ENCODE data around the gene IGF2BP2. TPM values are rescaled to one million over a fixed set of nuclear protein-coding genes. Genes with fewer than 3 reads are reported as not detected.
A peak's percentile ranks its signal among the peaks of the same experiment; 100 is the strongest.
"Not testable (repeated sequence)": the region's sequence is repeated elsewhere in the genome, so short reads cannot be mapped to it uniquely, and the experiment has no call there.

Gene IGF2BP2
- total and polyA plus RNA-seq, 2 experiments from 2014 or later: 88.9 to 91.8 TPM

DNA sequence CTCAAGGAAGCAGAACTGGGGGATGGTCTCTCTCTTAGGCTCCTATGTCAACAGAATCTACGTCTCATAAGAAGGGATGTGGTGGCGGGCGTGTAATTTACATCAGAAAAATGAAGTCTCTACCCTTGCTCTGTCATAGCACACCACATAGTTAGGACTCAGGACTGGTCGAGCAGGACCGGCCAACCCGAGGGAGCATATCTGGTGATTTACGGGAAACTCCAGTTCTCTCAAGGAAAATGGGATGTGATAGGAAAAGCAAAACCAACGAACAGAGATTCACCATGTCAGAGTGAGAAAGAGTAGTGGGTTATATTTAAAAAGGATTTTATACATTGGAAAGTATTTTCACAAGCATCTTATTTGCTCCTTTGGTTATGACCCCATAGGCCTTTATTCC, 54.7 kb downstream of the IGF2BP2 start:
- Histone ChIP-seq H4K20me1 (ENCODE audit: insufficient read depth, poor library complexity, severe bottlenecking) (peaks cover 100% of the 10 kb centered on the region), H3K27ac (no peak overlapping the region), H3K9me3 (ENCODE audit: low read depth) (no peaks in the 10 kb centered on the region), H3K4me2 (no peak overlapping the region), H3K4me3 (no peak overlapping the region), H3K9me2 (replicated peaks; ENCODE audit: insufficient read depth) (no peaks in the 10 kb centered on the region), H3K27me3 (no peaks in the 10 kb centered on the region), H2AFZ (no peak overlapping the region), H3K4me1 (ENCODE audit: insufficient read depth) (peaks cover 26% of the 10 kb centered on the region), H3K79me2 (peaks cover 100% of the 10 kb centered on the region), H3K36me3 (replicated peaks; ENCODE audit: insufficient read depth, low read depth) (no peaks in the 10 kb centered on the region)
- TF ChIP-seq EZH2phosphoT487 (IDR thresholded peaks at IDR 0.05; ENCODE audit: low read depth, severe bottlenecking, unreplicated experiment): no peak
- TF ChIP-seq EZH2 (IDR thresholded peaks at IDR 0.05; ENCODE audit: borderline replicate concordance): no peak
- TF ChIP-seq, protein P1, sequence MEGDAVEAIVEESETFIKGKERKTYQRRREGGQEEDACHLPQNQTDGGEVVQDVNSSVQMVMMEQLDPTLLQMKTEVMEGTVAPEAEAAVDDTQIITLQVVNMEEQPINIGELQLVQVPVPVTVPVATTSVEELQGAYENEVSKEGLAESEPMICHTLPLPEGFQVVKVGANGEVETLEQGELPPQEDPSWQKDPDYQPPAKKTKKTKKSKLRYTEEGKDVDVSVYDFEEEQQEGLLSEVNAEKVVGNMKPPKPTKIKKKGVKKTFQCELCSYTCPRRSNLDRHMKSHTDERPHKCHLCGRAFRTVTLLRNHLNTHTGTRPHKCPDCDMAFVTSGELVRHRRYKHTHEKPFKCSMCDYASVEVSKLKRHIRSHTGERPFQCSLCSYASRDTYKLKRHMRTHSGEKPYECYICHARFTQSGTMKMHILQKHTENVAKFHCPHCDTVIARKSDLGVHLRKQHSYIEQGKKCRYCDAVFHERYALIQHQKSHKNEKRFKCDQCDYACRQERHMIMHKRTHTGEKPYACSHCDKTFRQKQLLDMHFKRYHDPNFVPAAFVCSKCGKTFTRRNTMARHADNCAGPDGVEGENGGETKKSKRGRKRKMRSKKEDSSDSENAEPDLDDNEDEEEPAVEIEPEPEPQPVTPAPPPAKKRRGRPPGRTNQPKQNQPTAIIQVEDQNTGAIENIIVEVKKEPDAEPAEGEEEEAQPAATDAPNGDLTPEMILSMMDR (IDR thresholded peaks at IDR 0.05; ENCODE audit: poor library complexity): no peak
- WGBS (ENCODE audit: low lambda C conversion rate, missing lambda C conversion rate): 78% methylated on average over 8 of the region's 8 CpGs
- DNase-seq (ENCODE audit: low spot score): no peak

DNA sequence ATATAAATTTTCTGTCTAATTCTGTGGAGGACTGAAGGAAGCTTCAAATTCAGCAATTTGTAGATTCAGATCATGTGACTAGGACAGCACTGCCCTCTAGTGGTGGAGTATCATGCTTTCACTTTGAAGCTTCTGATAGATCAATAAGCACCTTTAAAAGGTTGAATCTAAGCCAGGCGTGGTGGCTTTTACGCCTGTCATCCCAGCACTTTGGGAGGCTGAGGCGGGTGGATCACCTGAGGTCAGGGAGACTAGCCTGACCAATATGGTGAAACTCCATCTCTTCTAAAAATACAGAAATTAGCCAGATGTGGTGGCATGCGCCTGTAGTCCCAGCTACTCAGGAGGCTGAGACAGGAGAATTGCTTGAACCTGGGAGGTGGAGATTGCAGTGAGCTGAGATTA, 56.3 kb downstream of the IGF2BP2 start:
- 87% methylated on average over 4 of the region's 4 CpGs for WGBS (ENCODE audit: low lambda C conversion rate, missing lambda C conversion rate)
- DNase-seq (ENCODE audit: low spot score): peak; percentile 66
- TF ChIP-seq, protein P1 (IDR thresholded peaks at IDR 0.05; ENCODE audit: poor library complexity): peak; percentile 65
- H2AFZ ChIP-seq; H3K9me3 ChIP-seq (ENCODE audit: low read depth); H3K27me3 ChIP-seq; H3K36me3 ChIP-seq (replicated peaks; ENCODE audit: insufficient read depth, low read depth); H3K4me2 ChIP-seq; H3K9me2 ChIP-seq (replicated peaks; ENCODE audit: insufficient read depth); H3K4me3 ChIP-seq; H3K27ac ChIP-seq: not testable (repeated sequence)
- Histone ChIP-seq H4K20me1 (ENCODE audit: insufficient read depth, poor library complexity, severe bottlenecking) (peaks cover 100% of the 10 kb centered on the region), H3K4me1 (ENCODE audit: insufficient read depth) (peaks cover 30% of the 10 kb centered on the region), H3K79me2 (peaks cover 100% of the 10 kb centered on the region)

DNA sequence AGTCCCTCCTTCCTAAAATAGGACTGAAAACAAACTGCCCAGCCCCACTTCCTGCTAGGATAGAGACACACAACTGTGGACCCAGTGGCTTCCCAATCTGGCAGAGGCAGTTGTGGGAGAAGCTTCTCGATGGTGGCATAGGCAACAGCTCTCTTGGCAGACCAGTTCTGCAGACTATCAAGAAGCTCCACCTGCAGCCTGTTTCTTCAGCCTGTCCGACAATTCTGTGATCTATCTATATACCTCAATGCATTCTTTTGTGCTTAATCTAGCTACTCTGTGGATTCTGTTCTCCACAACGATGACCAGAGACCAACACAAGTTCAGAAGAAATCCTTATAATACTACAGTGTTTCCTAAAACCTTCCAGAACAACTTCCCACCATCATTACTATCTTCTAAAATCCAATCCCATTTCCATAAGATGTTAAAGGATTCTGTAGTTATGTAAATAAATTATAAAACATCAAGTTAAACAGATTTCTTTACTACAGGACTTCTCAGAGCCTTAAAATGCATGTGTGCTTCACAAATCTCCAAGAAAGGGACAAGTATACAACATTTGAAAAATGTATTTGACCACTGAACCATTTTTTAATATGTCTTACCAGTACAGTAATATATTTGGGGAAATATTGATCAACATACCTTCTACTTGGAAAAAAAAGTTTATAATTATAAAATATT, 57.7 kb downstream of the IGF2BP2 start:
- Histone ChIP-seq H3K79me2 (peaks cover 100% of the 10 kb centered on the region), H3K36me3 (replicated peaks; ENCODE audit: insufficient read depth, low read depth) (no peaks in the 10 kb centered on the region), H4K20me1 (ENCODE audit: insufficient read depth, poor library complexity, severe bottlenecking) (peaks cover 100% of the 10 kb centered on the region), H3K27me3 (no peaks in the 10 kb centered on the region), H3K4me2 (no peak overlapping the region), H3K27ac (no peak overlapping the region), H2AFZ (no peak overlapping the region), H3K9me2 (replicated peaks; ENCODE audit: insufficient read depth) (no peaks in the 10 kb centered on the region), H3K9me3 (ENCODE audit: low read depth) (no peaks in the 10 kb centered on the region), H3K4me1 (ENCODE audit: insufficient read depth) (peaks cover 37% of the 10 kb centered on the region), H3K4me3 (no peak overlapping the region)
- no peak for TF ChIP-seq EZH2 (IDR thresholded peaks at IDR 0.05; ENCODE audit: borderline replicate concordance)
- TF ChIP-seq, protein P1 (IDR thresholded peaks at IDR 0.05; ENCODE audit: poor library complexity): no peak
- WGBS (ENCODE audit: low lambda C conversion rate, missing lambda C conversion rate): 85% methylated on average over 3 of the region's 3 CpGs
- DNase-seq (ENCODE audit: low spot score): no peak

Measured in hepatocyte (in vitro differentiated cells).